ENCODE results near the gene CTSF. TPM values are rescaled to one million over a fixed set of nuclear protein-coding genes. Genes with fewer than 3 reads are reported as not detected.

Gene CTSF
- total and polyA plus RNA-seq, 2 of the 8 experiments (the other 6 are each of a cell fraction or from before 2014, with no cell fraction given): 0.58 to 2.3 TPM

- TF ChIP-seq KDM1A (IDR thresholded peaks at IDR 0.05; ENCODE audit: borderline replicate concordance, low read length) (peak; percentile 100), HDAC2 (IDR thresholded peaks at IDR 0.05; ENCODE audit: borderline replicate concordance in 1 of 2, low read depth in 2 of 2, low read length in 2 of 2) (peak in 1 of 2 experiments; percentile 100; a peak in 2 of 4 replicates)
Measured at GRCh38 chr11:66546368-66546965, 21.9 kb downstream of the CTSF start, which contains the start of gene ACTN3 (continued).

Data from H1 (cell line).